ENCODE measurements around the gene SETD4.

DNA sequence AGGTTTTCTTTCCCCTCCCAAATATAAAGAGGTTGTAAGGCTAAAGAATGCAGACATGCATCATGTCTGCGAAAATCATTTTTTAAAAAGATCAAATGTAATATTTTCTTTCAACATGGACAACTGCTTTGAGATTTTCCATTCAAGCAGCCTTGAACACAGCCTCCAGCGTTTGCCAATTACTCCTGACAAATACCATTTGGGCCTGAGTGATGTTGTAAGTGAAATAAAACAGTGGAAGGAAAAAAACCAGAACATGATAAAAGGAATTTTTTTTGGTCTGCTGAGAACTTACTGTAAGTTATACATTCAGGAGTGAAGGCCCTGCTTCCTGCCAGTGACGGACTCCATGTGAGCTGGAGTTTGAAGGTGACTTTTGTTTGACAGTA lies 37.2 kb downstream of the SETD4 start:
- TF ChIP-seq CTCF (IDR thresholded peaks at IDR 0.05) (no peak), EZH2 (IDR thresholded peaks at IDR 0.05) (no peak)

Measured in neural progenitor cell (in vitro differentiated cells).